Loucy (cell line): Measurements from ENCODE around the gene CNTN1.

Experiments
- H2AFZ ChIP-seq: fragments of 200-600 bp; sonication (generic); 2 replicates; pipeline ENCODE4 v1.6.0; 2016; ENCODE audit warnings: antibody characterized with exemption, mild to moderate bottlenecking, low read length, moderate library complexity
- H3F3A ChIP-seq: fragments of 200-600 bp; 2 replicates; pipeline ENCODE4 v1.6.0; 2016; ENCODE audit warnings: antibody characterized with exemption, low read depth, mild to moderate bottlenecking
- H3K27me3 ChIP-seq: fragments of 200-600 bp; sonication (generic); 2 replicates; pipeline ENCODE4 v1.6.1; 2014; ENCODE audit warnings: low read length, mild to moderate bottlenecking; ENCODE audit not compliant: insufficient read depth, poor library complexity, severe bottlenecking
- H3K36me3 ChIP-seq: fragments of 200-600 bp; sonication (generic); 2 replicates; pipeline ENCODE4 v1.6.1; 2016; ENCODE audit warnings: low read length; ENCODE audit not compliant: insufficient read depth
- H3K4me1 ChIP-seq: fragments of 200-600 bp; sonication (generic); 2 replicates; pipeline ENCODE4 v1.5.1; 2014; ENCODE audit warnings: low read length, mild to moderate bottlenecking; ENCODE audit not compliant: insufficient read depth, poor library complexity, severe bottlenecking
- H3K4me2 ChIP-seq: fragments of 200-600 bp; sonication (generic); 2 replicates; pipeline ENCODE4 v1.6.0; 2014; ENCODE audit warnings: antibody characterized with exemption, low read length, low read depth, mild to moderate bottlenecking; ENCODE audit not compliant: poor library complexity, severe bottlenecking
- H3K4me3 ChIP-seq: fragments of 200-600 bp; sonication (generic); 2 replicates; pipeline ENCODE4 v1.5.1; 2014; ENCODE audit warnings: low read length, mild to moderate bottlenecking, mixed read lengths; ENCODE audit not compliant: poor library complexity, severe bottlenecking
- H3K79me2 ChIP-seq: fragments of 200-600 bp; sonication (generic); 2 replicates; pipeline ENCODE4 v1.6.1; 2014; ENCODE audit warnings: low read length; ENCODE audit not compliant: insufficient read depth
- H3K9ac ChIP-seq: fragments of 200-600 bp; sonication (generic); 2 replicates; pipeline ENCODE4 v1.6.0; 2014; ENCODE audit warnings: mild to moderate bottlenecking, low read depth, low read length, moderate library complexity; ENCODE audit not compliant: poor library complexity, severe bottlenecking
- H3K9me2 ChIP-seq: fragments of 200-600 bp; sonication (generic); replicated peaks from 2 replicates; pipeline ENCODE4 v1.6.1; 2016; ENCODE audit warnings: low read depth, low read length, mixed read lengths
- H3K9me3 ChIP-seq: fragments of 200-600 bp; sonication (generic); 2 replicates; pipeline ENCODE4 v1.6.1; 2014; ENCODE audit warnings: mild to moderate bottlenecking, antibody characterized with exemption, low read length, low read depth; ENCODE audit not compliant: insufficient read depth
- H4K20me1 ChIP-seq: fragments of 200-600 bp; sonication (generic); 2 replicates; pipeline ENCODE4 v1.6.0; 2014; ENCODE audit warnings: antibody characterized with exemption, low read length, mild to moderate bottlenecking; ENCODE audit not compliant: insufficient read depth, poor library complexity, severe bottlenecking
- EZH2phosphoT487 ChIP-seq: fragments of 200-600 bp; IDR thresholded peaks from 2 replicates; pipeline ENCODE4 v1.6.1; 2018; ENCODE audit warnings: antibody characterized with exemption, mild to moderate bottlenecking, moderate library complexity, borderline replicate concordance
- TF ChIP-seq, protein P1 (sequence below): fragments of 200-600 bp; sonication (generic); conservative IDR thresholded peaks from 2 replicates; pipeline ENCODE4 v1.5.1; 2014; ENCODE audit warnings: mild to moderate bottlenecking, antibody characterized with exemption, low read length

CNTN1 gene

DNA sequence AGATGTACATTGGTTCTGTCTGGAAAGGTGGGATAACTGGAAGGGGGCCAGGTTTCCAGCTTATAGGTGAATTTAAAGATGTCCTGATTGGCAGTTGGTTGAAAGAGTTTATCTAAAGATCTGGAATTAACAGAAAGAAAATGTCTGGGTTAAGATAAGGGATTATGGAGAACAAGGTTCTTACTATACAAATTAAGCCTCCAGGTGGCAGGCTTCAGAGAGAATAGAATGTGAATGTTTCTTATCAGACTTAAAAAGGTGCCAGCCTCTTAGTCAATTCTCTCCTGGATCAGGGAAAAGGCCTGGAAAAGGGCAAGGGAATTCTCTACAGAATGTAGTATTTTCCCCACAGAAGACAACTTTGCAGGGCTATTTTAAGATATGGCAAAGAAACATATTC is 53.1 kb downstream of the CNTN1 start:
- H4K20me1 ChIP-seq: no peaks in the 10 kb centered on the region
- H2AFZ ChIP-seq: no peak overlapping the region
- H3K4me1 ChIP-seq: no peaks in the 10 kb centered on the region
- no peak overlapping the region for H3K9ac ChIP-seq
- no peaks in the 10 kb centered on the region for H3K79me2 ChIP-seq
- no peaks in the 10 kb centered on the region for H3K9me2 ChIP-seq
- H3F3A ChIP-seq: no peaks in the 10 kb centered on the region
- H3K4me3 ChIP-seq: no peak overlapping the region
- H3K4me2 ChIP-seq: no peak overlapping the region
- H3K27me3 ChIP-seq: no peaks in the 10 kb centered on the region
- no peaks in the 10 kb centered on the region for H3K36me3 ChIP-seq
- no peaks in the 10 kb centered on the region for H3K9me3 ChIP-seq
- TF ChIP-seq EZH2phosphoT487: no peak
- TF ChIP-seq, protein P1, sequence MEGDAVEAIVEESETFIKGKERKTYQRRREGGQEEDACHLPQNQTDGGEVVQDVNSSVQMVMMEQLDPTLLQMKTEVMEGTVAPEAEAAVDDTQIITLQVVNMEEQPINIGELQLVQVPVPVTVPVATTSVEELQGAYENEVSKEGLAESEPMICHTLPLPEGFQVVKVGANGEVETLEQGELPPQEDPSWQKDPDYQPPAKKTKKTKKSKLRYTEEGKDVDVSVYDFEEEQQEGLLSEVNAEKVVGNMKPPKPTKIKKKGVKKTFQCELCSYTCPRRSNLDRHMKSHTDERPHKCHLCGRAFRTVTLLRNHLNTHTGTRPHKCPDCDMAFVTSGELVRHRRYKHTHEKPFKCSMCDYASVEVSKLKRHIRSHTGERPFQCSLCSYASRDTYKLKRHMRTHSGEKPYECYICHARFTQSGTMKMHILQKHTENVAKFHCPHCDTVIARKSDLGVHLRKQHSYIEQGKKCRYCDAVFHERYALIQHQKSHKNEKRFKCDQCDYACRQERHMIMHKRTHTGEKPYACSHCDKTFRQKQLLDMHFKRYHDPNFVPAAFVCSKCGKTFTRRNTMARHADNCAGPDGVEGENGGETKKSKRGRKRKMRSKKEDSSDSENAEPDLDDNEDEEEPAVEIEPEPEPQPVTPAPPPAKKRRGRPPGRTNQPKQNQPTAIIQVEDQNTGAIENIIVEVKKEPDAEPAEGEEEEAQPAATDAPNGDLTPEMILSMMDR: peak; percentile 36

DNA sequence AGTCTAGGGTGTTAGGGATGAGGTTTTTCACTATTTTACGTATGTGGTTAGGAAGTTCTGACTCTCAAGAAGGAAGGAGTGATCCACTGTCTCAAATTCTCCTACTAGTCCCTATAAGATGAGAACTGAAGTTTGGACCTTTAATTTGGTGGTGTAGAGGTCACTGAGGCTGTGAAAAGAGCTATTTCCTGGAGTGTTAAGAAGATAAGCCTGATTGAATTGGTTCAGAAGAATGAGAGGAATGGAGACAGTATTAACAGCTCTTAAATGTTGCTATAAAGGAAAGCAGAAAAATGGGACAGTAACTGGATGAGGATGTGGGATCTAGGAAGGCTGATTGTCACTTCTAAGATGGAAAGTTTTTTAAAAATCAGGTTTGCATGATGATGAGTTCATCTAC is 57.6 kb downstream of the CNTN1 start:
- Histone ChIP-seq H3K9me2 (no peaks in the 10 kb centered on the region), H3K9me3 (no peaks in the 10 kb centered on the region), H2AFZ (no peak overlapping the region), H3K4me1 (no peaks in the 10 kb centered on the region), H3K9ac (no peak overlapping the region), H3K4me2 (no peak overlapping the region), H3K36me3 (no peaks in the 10 kb centered on the region), H3K79me2 (no peaks in the 10 kb centered on the region), H3F3A (no peaks in the 10 kb centered on the region), H4K20me1 (no peaks in the 10 kb centered on the region), H3K4me3 (no peak overlapping the region), H3K27me3 (no peaks in the 10 kb centered on the region)
- no peak for TF ChIP-seq EZH2phosphoT487
- TF ChIP-seq, protein P1: no peak

DNA sequence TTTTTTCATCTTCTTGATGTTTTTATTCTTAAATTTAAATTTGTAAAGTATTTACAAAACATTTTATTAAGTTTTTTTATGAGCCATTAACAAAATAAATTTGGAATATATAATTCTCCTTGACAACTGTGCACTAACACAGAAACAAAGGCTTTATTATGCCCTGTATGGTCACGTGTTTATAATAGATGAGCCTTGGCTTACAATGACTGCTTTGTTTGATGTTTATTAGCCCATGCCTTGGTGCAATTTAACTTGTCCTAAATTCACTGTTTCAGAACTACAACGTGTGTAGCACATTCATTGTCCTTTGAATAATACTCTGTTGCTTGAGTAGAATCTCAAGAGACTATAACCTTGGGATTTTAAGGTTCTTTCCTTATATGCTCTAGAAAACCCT is 59.8 kb downstream of the CNTN1 start:
- Histone ChIP-seq H3K36me3 (no peaks in the 10 kb centered on the region), H3K9me3 (no peaks in the 10 kb centered on the region), H3K4me1 (no peaks in the 10 kb centered on the region), H2AFZ (no peak overlapping the region), H3K27me3 (no peaks in the 10 kb centered on the region), H3K9me2 (no peaks in the 10 kb centered on the region), H3K9ac (no peak overlapping the region), H3F3A (no peaks in the 10 kb centered on the region), H3K4me2 (no peak overlapping the region), H3K79me2 (no peaks in the 10 kb centered on the region), H4K20me1 (no peaks in the 10 kb centered on the region), H3K4me3 (no peak overlapping the region)
- TF ChIP-seq, protein P1: no peak
- TF ChIP-seq EZH2phosphoT487: no peak
